Gastrocnemius medialis (tissue), 4 donors: ENCODE measurements around the gene PTGFRN. TPM values are rescaled to one million over a fixed set of nuclear protein-coding genes. Genes with fewer than 3 reads are reported as not detected.
"Not testable (repeated sequence)": the region's sequence is repeated elsewhere in the genome, so short reads cannot be mapped to it uniquely, and the experiment has no call there.

Experiments used
- ATAC-seq, 2 donors: fragments of 150-250 bp; one replicate each; pipeline ENCODE4 v1.9.1; 2016
- DNase-seq, 2 donors: peaks; one replicate each; pipeline ENCODE4 v3.0.0-alpha.2; 2019
- H3K27ac ChIP-seq, 4 donors: fragments of 200-600 bp; sonication (generic); 1 replicate in 1 of 4; 2 replicates in 3 of 4; pipeline ENCODE4 v1.5.1; 2016 to 2018; ENCODE audit warnings: mild to moderate bottlenecking in 2 of 4, moderate library complexity in 1 of 4
- H3K27me3 ChIP-seq, 3 donors: fragments of 200-600 bp; sonication (generic) in 2 of 3; 1 replicate in 1 of 3; 2 replicates in 2 of 3; pipeline versions ENCODE4 v1.5.1 to v1.6.0; 2016 to 2019; ENCODE audit warnings: mild to moderate bottlenecking in 1 of 3, moderate library complexity in 1 of 3
- H3K36me3 ChIP-seq, 2 donors: fragments of 200-600 bp; sonication (generic) in 1 of 2; one replicate each; pipeline ENCODE4 v1.5.1; 2017 to 2018
- H3K4me1 ChIP-seq, 2 donors: fragments of 200-600 bp; sonication (generic) in 1 of 2; one replicate each; pipeline ENCODE4 v1.5.1; 2016 to 2017; ENCODE audit warnings: mild to moderate bottlenecking in 2 of 2
- H3K4me3 ChIP-seq, 4 donors: fragments of 200-600 bp; sonication (generic) in 3 of 4; 1 replicate in 1 of 4; 2 replicates in 3 of 4; pipeline ENCODE4 v1.5.1; 2016 to 2019; ENCODE audit warnings: mild to moderate bottlenecking in 2 of 4
- H3K9me3 ChIP-seq, 3 donors: fragments of 200-600 bp; sonication (generic) in 2 of 3; 1 replicate in 1 of 3; 2 replicates in 2 of 3; pipeline ENCODE4 v1.5.1; 2016 to 2019
- POLR2A ChIP-seq, 2 donors: fragments of 450-650 bp; IDR thresholded peaks; one replicate each; pipeline ENCODE4 v1.6.1; 2017; ENCODE audit warnings: antibody characterized with exemption in 2 of 2, mild to moderate bottlenecking in 2 of 2, moderate library complexity in 2 of 2
- in situ Hi-C, 4 donors: fragments of 200-750 bp; cut with MboI; loops; one replicate each; pipeline versions ENCODE4 v1.15.0 to v1.8.0; 2017; ENCODE audit warnings: low sequenced_read_pairs in 4 of 4
- intact Hi-C: fragments of 100-400 bp; cut with DNase I; formaldehyde crosslinking; loops from one replicate; pipeline ENCODE4 v1.15.1; 2023; ENCODE audit warnings: low total_unique reads
- total RNA-seq, 4 donors: library from RNA; depleted of rRNA; stranded (reverse); fragments of >200 nt; gene quantifications; one replicate each; pipeline versions ENCODE4 v1.1.0 to v1.2.3, GENCODE V29; 2016
- TF ChIP-seq, protein P1 (sequence below), 5 experiments: fragments of 450-650 bp in 3 of 5; fragments of 200-600 bp in 2 of 5; sonication (generic) in 2 of 5; IDR thresholded peaks in 4 of 5; conservative IDR thresholded peaks in 1 of 5; 1 replicate in 4 of 5; 2 replicates in 1 of 5; pipeline ENCODE4 v1.5.1; 2016 to 2019; ENCODE audit warnings: antibody characterized with exemption in 5 of 5, mild to moderate bottlenecking in 3 of 5, moderate library complexity in 3 of 5

Gene PTGFRN
- total RNA-seq, 4 donors from 2014 or later: 1.5 to 18.1 (median 2.9) TPM

DNA sequence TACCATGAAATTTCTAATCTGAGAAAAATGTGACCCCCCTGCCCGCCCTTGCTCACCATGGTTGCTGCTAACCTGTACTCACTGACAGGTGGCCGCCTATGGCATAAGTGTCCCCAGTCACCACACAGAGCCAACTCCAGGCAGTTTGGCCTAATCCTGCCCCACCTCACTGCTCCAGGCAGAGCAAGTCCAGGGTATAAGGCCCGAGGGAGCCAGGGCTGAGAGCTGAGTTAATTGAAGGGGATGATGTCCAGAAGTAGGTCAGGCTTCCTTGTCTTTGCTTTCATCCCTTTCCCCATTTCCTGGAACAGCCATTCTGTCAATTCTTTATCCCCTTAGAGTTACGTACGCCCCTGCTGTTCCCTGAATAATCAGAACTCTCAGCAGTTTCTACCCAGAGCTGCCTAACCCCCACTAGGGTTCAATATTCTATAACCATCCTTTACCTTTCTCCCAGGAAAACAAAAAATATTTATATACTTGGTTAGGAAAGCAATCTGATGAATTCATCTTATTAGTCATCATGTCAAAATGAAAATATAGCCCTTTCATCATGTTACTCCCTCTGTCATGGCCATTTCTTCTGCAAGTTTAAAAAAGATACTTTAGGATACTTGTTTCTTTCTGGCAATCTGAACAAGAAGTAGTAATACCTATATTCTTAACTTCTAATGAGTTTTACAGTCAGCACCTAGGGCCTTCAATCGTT lies 62.4 kb downstream of the PTGFRN start:
- H3K4me3 ChIP-seq: no peak overlapping the region
- TF ChIP-seq, protein P1, sequence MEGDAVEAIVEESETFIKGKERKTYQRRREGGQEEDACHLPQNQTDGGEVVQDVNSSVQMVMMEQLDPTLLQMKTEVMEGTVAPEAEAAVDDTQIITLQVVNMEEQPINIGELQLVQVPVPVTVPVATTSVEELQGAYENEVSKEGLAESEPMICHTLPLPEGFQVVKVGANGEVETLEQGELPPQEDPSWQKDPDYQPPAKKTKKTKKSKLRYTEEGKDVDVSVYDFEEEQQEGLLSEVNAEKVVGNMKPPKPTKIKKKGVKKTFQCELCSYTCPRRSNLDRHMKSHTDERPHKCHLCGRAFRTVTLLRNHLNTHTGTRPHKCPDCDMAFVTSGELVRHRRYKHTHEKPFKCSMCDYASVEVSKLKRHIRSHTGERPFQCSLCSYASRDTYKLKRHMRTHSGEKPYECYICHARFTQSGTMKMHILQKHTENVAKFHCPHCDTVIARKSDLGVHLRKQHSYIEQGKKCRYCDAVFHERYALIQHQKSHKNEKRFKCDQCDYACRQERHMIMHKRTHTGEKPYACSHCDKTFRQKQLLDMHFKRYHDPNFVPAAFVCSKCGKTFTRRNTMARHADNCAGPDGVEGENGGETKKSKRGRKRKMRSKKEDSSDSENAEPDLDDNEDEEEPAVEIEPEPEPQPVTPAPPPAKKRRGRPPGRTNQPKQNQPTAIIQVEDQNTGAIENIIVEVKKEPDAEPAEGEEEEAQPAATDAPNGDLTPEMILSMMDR (IDR thresholded peaks at IDR 0.05 in 4 of 5, conservative IDR thresholded peaks at IDR 0.05 in 1 of 5): no peak
- no peak for TF ChIP-seq POLR2A (IDR thresholded peaks at IDR 0.05)
- in situ Hi-C loops: no loop called here
- DNase-seq: no peak
- no peaks in the 10 kb centered on the region for H3K4me1 ChIP-seq
- no peak for ATAC-seq
- intact Hi-C loops: no loop called here
- H3K36me3 ChIP-seq: no peaks in the 10 kb centered on the region
- H3K27ac ChIP-seq: no peak overlapping the region
- no peaks in the 10 kb centered on the region for H3K27me3 ChIP-seq
- H3K9me3 ChIP-seq: no peaks in the 10 kb centered on the region

DNA sequence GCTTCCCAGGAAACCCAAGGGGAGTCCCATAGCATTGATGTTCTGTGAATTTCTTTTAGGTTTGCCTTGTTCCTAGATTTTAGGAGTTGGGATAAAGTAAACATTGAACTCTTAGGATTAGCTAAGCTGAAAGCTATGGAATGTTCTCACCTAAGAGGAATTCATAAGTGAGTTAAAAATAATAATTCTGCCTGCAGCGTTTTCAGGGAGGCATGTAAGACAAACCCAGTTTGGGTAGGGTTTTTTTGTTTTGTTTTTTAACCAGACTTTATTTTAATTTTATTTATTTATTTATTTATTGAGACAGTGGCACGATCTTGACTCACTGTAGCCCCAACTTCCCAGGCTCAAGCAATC lies 62.9 kb downstream of the PTGFRN start:
- no peak overlapping the region for H3K27ac ChIP-seq

DNA sequence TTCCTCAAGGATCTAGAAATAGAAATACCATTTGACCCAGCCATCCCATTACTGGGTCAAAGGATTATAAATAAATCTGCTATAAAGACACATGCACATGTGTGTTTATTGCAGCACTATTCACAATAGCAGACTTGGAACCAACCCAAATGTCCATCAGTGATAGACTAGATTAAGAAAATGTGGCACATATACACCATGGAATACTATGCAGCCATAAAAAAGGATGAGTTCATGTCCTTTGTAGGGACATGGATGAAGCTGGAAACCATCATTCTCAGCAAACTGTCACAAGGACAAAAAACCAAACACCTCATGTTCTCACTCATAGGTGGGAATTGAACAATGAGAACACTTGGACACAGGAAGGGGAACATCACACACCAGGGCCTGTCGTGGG lies 70.6 kb downstream of the PTGFRN start:
- H3K4me3 ChIP-seq, H3K4me1 ChIP-seq, H3K27me3 ChIP-seq, DNase-seq, ATAC-seq, in situ Hi-C loops, intact Hi-C loops, H3K9me3 ChIP-seq, H3K27ac ChIP-seq, H3K36me3 ChIP-seq: not testable (repeated sequence)

More for the DNA sequence above, 62.9 kb downstream of the PTGFRN start:
- Histone ChIP-seq H3K4me1 (no peaks in the 10 kb centered on the region), H3K4me3 (no peak overlapping the region), H3K9me3 (no peaks in the 10 kb centered on the region), H3K36me3 (no peaks in the 10 kb centered on the region), H3K27me3 (no peaks in the 10 kb centered on the region)
- DNase-seq: no peak
- in situ Hi-C loops (no loop called here), intact Hi-C loops (loop anchor here (1.0 kb wide), 1 partner anchor 43 kb away; no protein-coding TSS in a partner anchor)
- no peak for TF ChIP-seq POLR2A (IDR thresholded peaks at IDR 0.05)
- TF ChIP-seq, protein P1 (IDR thresholded peaks at IDR 0.05 in 4 of 5, conservative IDR thresholded peaks at IDR 0.05 in 1 of 5): no peak
- ATAC-seq: no peak

DNA sequence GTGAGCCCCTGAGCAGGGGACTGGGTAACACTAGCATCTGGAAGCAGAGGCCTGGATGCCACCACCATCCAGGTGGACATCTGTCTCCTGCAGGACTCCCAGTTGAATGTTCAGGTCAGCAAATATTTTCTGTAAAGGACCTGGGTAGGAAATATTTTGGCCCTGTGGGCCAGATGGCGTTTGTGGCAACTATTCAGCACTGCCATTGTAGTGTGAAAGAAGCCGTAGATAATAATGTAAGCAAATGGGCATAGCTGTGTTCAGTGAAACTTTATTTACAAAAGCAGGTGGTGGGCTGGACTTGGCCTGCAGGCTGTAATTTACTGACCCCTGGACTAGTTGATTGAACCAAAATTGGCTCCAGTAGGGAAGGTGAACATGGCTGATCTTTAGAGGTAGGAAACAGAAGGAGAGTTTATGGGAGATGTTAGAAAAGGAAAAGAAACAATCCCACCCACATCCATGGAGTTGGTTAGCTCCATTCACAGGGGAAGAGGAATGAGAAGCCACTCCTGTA lies 71.9 kb downstream of the PTGFRN start:
- ATAC-seq: no peak
- TF ChIP-seq, protein P1 (IDR thresholded peaks at IDR 0.05 in 4 of 5, conservative IDR thresholded peaks at IDR 0.05 in 1 of 5): no peak
- TF ChIP-seq POLR2A (IDR thresholded peaks at IDR 0.05): no peak

DNA sequence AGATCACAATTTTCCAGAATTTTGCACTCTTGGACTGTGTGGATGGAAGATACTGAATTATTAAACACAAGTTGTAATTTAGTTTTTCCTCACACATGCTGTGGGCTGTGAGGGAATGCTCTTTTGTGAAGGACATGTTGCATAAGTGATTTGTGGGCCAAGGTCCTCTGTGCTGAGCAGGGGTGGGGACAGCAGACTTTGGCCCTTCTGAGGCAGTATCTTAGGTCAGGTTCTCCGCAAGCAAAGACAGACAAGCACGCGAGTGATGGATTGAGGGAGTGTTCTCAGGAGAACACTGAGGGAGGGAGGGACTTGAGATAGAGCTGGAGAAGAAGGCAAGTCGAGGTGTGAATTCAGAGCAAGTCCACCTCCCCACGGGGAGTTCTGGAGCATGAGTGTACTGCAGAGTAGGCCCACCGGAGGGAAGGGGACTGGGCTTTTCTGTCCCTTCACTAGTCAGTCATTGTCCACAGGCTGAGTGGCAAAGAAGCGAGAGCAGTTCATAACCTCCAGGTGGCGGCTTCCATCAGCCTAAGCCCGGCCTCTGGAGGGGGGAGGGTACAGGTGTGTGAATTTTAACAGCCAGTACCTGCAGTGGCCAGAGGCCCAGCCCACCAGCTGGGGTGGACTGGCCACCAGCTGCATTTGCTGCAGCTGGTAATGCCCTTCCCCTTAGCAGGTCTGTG lies 72.7 kb downstream of the PTGFRN start:
- TF ChIP-seq, protein P1 (IDR thresholded peaks at IDR 0.05 in 4 of 5, conservative IDR thresholded peaks at IDR 0.05 in 1 of 5): no peak
- no peak for TF ChIP-seq POLR2A (IDR thresholded peaks at IDR 0.05)
- no peaks in the 10 kb centered on the region for H3K4me1 ChIP-seq
- H3K4me3 ChIP-seq: no peak overlapping the region
- no peak overlapping the region for H3K27ac ChIP-seq
- no peak for DNase-seq
- in situ Hi-C loops (no loop called here), intact Hi-C loops (no loop called here)
- H3K36me3 ChIP-seq: no peaks in the 10 kb centered on the region
- no peaks in the 10 kb centered on the region for H3K9me3 ChIP-seq
- no peak for ATAC-seq
- no peaks in the 10 kb centered on the region for H3K27me3 ChIP-seq

More for the DNA sequence above, 71.9 kb downstream of the PTGFRN start:
- no peak overlapping the region for H3K4me3 ChIP-seq
- H3K4me1 ChIP-seq: no peaks in the 10 kb centered on the region
- no peak overlapping the region for H3K27ac ChIP-seq
- in situ Hi-C loops: no loop called here
- no peaks in the 10 kb centered on the region for H3K27me3 ChIP-seq
- intact Hi-C loops: no loop called here
- H3K9me3 ChIP-seq: no peaks in the 10 kb centered on the region
- no peak for DNase-seq
- no peaks in the 10 kb centered on the region for H3K36me3 ChIP-seq
